ENCODE results near the gene ELF1.

The ELF1 gene

GRCh38 chr13:40970803-40971202 is 48.3 kb downstream of the ELF1 start:
- DNase-seq (ENCODE audit: low read depth) = no peak
- TF ChIP-seq, protein P1, sequence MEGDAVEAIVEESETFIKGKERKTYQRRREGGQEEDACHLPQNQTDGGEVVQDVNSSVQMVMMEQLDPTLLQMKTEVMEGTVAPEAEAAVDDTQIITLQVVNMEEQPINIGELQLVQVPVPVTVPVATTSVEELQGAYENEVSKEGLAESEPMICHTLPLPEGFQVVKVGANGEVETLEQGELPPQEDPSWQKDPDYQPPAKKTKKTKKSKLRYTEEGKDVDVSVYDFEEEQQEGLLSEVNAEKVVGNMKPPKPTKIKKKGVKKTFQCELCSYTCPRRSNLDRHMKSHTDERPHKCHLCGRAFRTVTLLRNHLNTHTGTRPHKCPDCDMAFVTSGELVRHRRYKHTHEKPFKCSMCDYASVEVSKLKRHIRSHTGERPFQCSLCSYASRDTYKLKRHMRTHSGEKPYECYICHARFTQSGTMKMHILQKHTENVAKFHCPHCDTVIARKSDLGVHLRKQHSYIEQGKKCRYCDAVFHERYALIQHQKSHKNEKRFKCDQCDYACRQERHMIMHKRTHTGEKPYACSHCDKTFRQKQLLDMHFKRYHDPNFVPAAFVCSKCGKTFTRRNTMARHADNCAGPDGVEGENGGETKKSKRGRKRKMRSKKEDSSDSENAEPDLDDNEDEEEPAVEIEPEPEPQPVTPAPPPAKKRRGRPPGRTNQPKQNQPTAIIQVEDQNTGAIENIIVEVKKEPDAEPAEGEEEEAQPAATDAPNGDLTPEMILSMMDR (conservative IDR thresholded peaks at IDR 0.05; ENCODE audit: low read depth, low read length) = no peak

GRCh38 chr13:40969169-40969901 is 49.8 kb downstream of the ELF1 start:
- DNase-seq (ENCODE audit: low read depth) = no peak
- H3K4me3 ChIP-seq (ENCODE audit: low read length) = no peak overlapping the region
- TF ChIP-seq, protein P1 (conservative IDR thresholded peaks at IDR 0.05; ENCODE audit: low read depth, low read length) = no peak

More at GRCh38 chr13:40970803-40971202, 48.3 kb downstream of the ELF1 start:
- no peak overlapping the region for H3K4me3 ChIP-seq (ENCODE audit: low read length)

DNA sequence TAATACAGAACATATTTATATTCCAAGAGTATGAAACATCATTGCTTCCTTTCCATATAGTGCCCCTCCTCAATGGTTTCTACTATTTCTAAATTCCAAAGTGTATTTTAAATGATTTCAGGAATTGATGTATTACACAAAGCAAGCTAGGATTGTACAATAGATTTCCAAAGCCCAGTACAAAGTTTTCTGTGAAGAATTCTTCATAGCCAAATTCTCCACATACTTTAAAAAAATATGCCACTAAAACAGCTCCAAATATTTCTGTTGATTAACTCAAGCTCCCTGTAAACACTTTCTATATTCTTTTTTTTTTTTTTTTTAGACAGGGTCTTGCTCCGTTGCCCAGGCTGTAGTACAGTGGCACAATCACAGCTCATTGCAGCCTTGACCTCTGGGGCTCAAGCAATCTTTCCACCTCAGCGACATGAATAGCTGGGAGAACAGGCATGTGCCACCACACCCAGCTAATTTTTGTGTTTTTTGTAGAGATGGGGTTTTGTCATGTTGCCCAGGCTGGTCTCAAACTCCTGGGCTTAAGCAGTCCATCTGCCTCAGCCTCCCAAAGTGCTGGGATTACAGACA is 50.6 kb downstream of the ELF1 start:
- TF ChIP-seq, protein P1 (conservative IDR thresholded peaks at IDR 0.05; ENCODE audit: low read depth, low read length) = no peak
- DNase-seq (ENCODE audit: low read depth) = no peak
- no peak overlapping the region for H3K4me3 ChIP-seq (ENCODE audit: low read length)

DNA sequence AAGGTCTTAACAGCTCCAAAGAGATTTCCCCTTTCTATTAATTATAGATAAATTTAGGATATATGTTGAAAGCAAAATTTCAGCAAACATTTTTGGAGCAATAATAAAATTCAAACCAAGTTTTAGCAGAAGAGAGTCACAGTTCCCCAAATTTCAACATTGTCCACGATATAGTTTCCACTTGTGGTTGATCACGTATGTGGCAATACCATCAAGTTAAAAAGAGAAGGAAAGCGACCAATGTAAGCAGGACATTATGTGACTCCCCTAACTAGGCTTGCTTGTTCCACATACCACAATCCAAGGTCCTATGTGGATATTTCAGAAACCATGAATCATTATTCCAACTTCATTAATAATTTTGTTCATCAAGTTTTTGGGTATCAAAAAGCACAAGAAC is 52.8 kb downstream of the ELF1 start:
- H3K4me3 ChIP-seq (ENCODE audit: low read length) = no peak overlapping the region
- no peak for DNase-seq (ENCODE audit: low read depth)
- TF ChIP-seq, protein P1 (conservative IDR thresholded peaks at IDR 0.05; ENCODE audit: low read depth, low read length) = no peak

GRCh38 chr13:40963927-40964326 is 55.2 kb downstream of the ELF1 start:
- no peak for DNase-seq (ENCODE audit: low read depth)
- no peak overlapping the region for H3K4me3 ChIP-seq (ENCODE audit: low read length)
- TF ChIP-seq, protein P1 (conservative IDR thresholded peaks at IDR 0.05; ENCODE audit: low read depth, low read length) = no peak

- no peak overlapping the region for H3K4me3 ChIP-seq (ENCODE audit: low read length)
- no peak for DNase-seq (ENCODE audit: low read depth)
- TF ChIP-seq, protein P1 (conservative IDR thresholded peaks at IDR 0.05; ENCODE audit: low read depth, low read length) = no peak
Measured at GRCh38 chr13:40961826-40962225, 57.3 kb downstream of the ELF1 start.

DNA sequence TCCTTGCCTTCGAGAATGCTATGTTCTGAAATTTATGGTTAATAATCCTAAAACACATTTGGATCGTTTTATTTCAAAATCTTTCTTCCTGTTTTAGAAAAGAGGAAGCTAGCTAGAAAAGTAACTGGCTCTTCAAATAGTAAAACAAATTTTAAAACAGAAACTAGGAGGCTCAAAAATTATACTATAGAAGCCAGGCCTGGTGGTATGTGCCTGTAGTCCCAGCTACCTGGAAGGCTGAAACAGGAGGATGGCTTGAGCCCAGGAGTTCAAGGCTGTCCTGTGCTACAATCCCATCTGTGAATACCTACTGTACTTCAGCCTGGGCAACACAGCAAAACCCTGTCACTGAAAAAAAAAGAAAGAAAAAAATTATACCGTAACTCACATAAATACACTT is 57.9 kb downstream of the ELF1 start:
- DNase-seq (ENCODE audit: low read depth) = no peak
- no peak overlapping the region for H3K4me3 ChIP-seq (ENCODE audit: low read length)
- TF ChIP-seq, protein P1 (conservative IDR thresholded peaks at IDR 0.05; ENCODE audit: low read depth, low read length) = no peak

All from retinal pigment epithelial cell (primary cell).